HG03045 (cell line): ENCODE measurements around the gene SHISA4.
"Not testable (repeated sequence)": the region's sequence is repeated elsewhere in the genome, so short reads cannot be mapped to it uniquely, and the experiment has no call there.

Experiments used
- ATAC-seq: cut with Tn5 transposase; IDR thresholded peaks from one replicate; pipeline ENCODE4 v1.9.1; 2021; ENCODE audit warnings: mild to moderate bottlenecking, moderate library complexity; ENCODE audit not compliant: unreplicated experiment

The SHISA4 gene

GRCh38 chr1:201888282-201889089, at the start of gene SHISA4:
SHISA4 (plus strand) TSS chr1:201888898; CDS start chr1:201888995, 97 bp downstream.
- ATAC-seq, result no peak

- not testable (repeated sequence) for ATAC-seq
These were observed 49.6 kb upstream of the SHISA4 start for GRCh38 chr1:201839089-201839488.

- no peak for ATAC-seq
These were observed 48.6 kb upstream of the SHISA4 start for GRCh38 chr1:201840055-201840454.

- no peak for ATAC-seq
These were observed 48.2 kb upstream of the SHISA4 start for GRCh38 chr1:201840490-201840889.

GRCh38 chr1:201841265-201841912, 47.3 kb upstream of the SHISA4 start:
- ATAC-seq, result no peak

- no peak for ATAC-seq
These were observed 46.1 kb upstream of the SHISA4 start for GRCh38 chr1:201842472-201843027.

- no peak for ATAC-seq
These were observed 43.2 kb upstream of the SHISA4 start for GRCh38 chr1:201845331-201846083.

GRCh38 chr1:201847150-201847549, 41.5 kb upstream of the SHISA4 start:
- no peak for ATAC-seq

GRCh38 chr1:201848230-201848629, 40.5 kb upstream of the SHISA4 start:
- no peak for ATAC-seq

GRCh38 chr1:201849372-201850052, 39.2 kb upstream of the SHISA4 start:
- ATAC-seq, result no peak

- ATAC-seq, result no peak
These were observed 38.7 kb upstream of the SHISA4 start for GRCh38 chr1:201850053-201850397.

- no peak for ATAC-seq
These were observed 36.7 kb upstream of the SHISA4 start for GRCh38 chr1:201851949-201852348.

- ATAC-seq, result not testable (repeated sequence)
These were observed 32.0 kb upstream of the SHISA4 start for GRCh38 chr1:201856722-201857121.

GRCh38 chr1:201859424-201859823, 29.3 kb upstream of the SHISA4 start:
- ATAC-seq, result no peak

- no peak for ATAC-seq
These were observed 27.2 kb upstream of the SHISA4 start for GRCh38 chr1:201861448-201861847.

GRCh38 chr1:201870397-201870796, 18.3 kb upstream of the SHISA4 start:
- no peak for ATAC-seq

- no peak for ATAC-seq
These were observed 14.0 kb upstream of the SHISA4 start for GRCh38 chr1:201874672-201875071.

GRCh38 chr1:201876148-201876818, 12.4 kb upstream of the SHISA4 start:
- ATAC-seq, result no peak

GRCh38 chr1:201877877-201878401, 10.8 kb upstream of the SHISA4 start:
- ATAC-seq, result no peak
